IPS-NIHi7 (cell line): ENCODE measurements around the gene PTGR3.

ENCODE experiments used
- DNase-seq: peaks from one replicate; pipeline ENCODE4 v3.0.0; 2012; ENCODE audit warnings: mixed read lengths; ENCODE audit errors: extremely low spot score

Gene PTGR3

GRCh38 chr18:75235896-75236295 is 27.0 kb upstream of the PTGR3 start:
- DNase-seq, result no peak

GRCh38 chr18:75234901-75235300 is 26.0 kb upstream of the PTGR3 start:
- no peak for DNase-seq

DNA sequence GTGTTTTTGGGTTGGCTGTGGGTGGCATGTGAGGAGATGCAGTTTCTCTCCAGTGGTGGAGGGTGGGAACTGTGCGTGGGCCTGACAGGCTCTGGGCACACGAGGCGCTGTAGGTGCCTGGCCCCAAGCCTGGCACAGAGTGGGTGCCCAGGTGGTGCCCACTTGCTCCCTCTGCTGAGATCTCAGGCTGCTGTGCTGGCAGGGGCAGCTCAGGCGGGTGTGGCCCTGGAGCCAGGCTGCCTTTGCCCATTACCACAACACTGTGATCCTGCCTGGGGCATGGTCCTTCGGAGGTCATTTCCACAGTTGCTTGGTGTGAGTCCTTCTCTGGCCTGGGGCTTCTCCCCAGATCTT is 22.1 kb upstream of the PTGR3 start:
- DNase-seq, result no peak

DNA sequence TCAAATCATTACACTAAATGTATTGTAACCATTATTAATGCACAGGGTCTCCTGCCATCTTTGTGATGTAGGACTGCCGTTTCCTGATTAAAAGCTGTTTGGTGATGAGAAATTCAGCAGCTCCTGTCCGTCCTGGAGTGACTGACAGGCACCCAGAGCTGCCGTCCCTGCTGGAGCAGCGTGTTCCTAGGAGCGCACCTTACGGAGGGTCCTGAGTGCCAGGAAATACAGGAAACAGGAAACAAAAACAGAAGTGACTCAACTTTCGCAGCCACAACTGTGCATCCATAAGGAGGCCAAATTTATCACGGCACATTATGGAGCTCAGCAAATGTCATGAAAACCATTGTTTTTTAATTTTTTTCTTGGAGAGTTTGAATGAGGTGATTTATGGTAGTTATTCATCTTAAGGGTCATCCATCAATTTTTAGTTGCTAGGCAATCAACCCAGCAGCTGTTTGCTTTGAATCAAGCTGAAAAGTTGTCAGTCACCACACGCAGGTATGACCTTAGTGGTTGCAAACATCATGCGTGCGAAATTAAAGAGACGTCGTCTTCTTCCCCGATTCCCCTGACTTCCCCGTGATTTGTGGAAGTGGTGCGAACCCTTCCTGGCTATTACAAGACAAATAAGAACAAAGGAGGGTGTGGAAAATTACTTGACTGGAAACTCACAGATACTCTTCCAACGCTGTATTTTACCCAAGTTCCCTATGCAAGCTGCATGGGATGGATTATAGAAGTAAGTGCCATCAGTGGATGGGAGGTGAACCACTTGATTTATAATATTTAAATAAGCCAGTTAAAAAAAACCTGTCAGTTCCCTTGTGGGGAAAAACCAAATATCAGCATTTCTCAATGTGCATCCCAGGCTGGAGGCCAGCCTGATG is 21.5 kb upstream of the PTGR3 start:
- no peak for DNase-seq

DNA sequence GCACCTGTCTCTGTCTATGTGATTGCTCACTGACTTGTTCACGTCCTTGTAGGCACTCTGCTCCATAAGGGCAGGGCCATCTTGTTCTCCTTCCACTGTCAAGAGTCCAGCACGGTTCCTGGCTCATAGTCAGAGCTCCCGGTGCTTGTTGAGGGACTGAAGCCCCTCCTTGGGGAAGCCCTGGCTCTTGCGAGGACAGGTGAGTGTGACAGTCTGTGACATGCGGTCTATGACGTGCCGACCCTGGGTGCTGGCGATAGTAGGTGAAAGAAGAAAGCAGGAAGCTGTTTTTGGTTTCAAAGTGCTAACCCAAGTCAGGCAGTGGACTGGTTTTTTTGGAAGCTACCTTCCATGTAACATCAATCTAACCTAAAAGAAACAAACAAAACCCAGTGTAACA is 20.5 kb upstream of the PTGR3 start:
- no peak for DNase-seq

GRCh38 chr18:75228967-75229366 is 20.0 kb upstream of the PTGR3 start:
- DNase-seq, result no peak

- DNase-seq, result no peak
Observed at GRCh38 chr18:75227535-75228296, 18.8 kb upstream of the PTGR3 start.

- no peak for DNase-seq
Observed at GRCh38 chr18:75226956-75227316, 18.0 kb upstream of the PTGR3 start.

- no peak for DNase-seq
Observed at GRCh38 chr18:75226286-75226955, 17.5 kb upstream of the PTGR3 start.

GRCh38 chr18:75223687-75224347 is 14.9 kb upstream of the PTGR3 start:
- no peak for DNase-seq

- no peak for DNase-seq
Observed at GRCh38 chr18:75222407-75222806, 13.5 kb upstream of the PTGR3 start.

DNA sequence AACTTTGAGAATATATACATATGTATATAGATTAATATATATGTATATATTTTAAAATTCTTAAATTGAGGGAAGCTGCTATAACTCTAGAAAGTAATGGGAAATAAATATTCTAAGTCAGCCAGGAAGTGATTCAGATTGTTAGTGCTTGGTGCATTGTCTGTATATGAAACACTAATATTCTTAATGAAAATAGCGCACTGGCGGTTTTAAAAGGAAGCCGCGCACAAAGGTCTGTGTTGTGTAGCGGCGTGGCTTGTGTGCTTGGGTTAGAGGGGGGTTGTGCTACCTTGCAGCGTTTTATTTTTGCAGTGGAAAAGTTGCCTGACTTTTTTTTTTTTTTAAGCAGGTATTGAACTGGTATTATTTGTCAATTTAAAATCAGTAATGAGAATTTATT is 13.0 kb upstream of the PTGR3 start:
- no peak for DNase-seq

DNA sequence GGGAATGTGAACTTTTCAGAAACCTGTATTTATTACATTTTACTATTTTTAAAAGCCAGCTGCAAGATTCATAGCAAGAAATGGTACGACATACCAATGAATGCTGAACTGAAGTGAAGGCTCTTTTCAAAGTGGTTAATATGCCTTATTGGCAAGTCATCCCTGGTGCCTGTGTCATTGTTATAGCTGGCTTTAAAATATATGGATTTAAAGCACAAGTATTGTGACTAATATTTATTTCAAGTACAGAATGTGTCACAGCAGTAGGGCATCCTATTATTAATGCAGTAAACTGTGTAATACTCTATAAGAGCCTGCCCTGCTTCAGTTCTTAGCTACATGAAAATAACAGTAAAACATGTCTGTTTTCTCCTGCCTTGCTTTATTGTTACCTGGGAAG is 12.5 kb upstream of the PTGR3 start:
- no peak for DNase-seq

GRCh38 chr18:75220551-75221355 is 11.8 kb upstream of the PTGR3 start:
- no peak for DNase-seq

- DNase-seq, result no peak
Observed at GRCh38 chr18:75219745-75220375, 10.9 kb upstream of the PTGR3 start.

GRCh38 chr18:75218065-75218923 is 9.4 kb upstream of the PTGR3 start:
- no peak for DNase-seq

- no peak for DNase-seq
Observed at GRCh38 chr18:75216911-75217689, 8.2 kb upstream of the PTGR3 start.

DNA sequence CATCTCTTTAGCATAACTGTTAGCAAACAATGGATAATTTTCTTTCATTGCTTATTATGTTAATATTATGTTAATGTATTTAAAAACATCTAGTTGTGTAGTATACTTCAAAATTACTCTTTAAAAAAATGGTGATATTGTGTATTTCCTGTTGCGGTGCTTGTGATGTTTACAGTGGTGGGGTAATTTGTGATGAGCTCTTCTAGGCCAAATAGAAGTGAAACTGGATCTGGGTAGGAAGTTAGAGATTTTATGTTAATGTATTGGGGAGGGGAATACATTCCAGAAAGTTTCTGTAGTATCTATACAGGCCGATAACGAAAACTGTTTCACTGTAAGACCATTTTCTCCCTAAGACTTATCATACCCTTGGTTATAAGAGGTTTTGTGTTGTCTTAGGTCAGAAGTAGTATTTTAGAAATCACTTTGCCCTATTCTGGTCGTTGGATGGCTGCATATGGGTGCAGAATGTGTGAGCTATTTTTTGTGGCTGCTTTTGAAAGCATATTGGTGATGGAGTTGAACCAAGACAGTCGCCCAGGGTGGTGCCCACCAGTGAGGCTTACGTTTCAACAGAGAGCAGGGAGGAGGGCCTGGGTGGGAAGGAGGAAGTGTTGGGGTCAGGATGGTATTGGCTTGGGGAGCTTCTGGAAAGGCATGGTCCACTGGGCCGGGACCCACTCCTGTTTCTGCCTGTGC is 7.4 kb upstream of the PTGR3 start:
- DNase-seq, result no peak
